Left lung (tissue), 10 donors: ENCODE results near the gene BAK1. TPM values are rescaled to one million over a fixed set of nuclear protein-coding genes. Genes with fewer than 3 reads are reported as not detected.

Experiments
- ATAC-seq: fragments of 200-7000 bp; cut with Tn5 transposase; one replicate; pipeline ENCODE4 v1.9.1; 2020; ENCODE audit warnings: moderate library complexity
- DNase-seq, 4 donors: peaks; one replicate each; pipeline ENCODE4 v3.0.0-alpha.2; 2013 to 2020
- H3K27ac ChIP-seq, 2 donors: fragments of 200-600 bp; sonication (generic) in 1 of 2; one replicate each; pipeline versions ENCODE4 v1.5.0 to v1.8.0; 2020 to 2021
- H3K27me3 ChIP-seq, 2 donors: fragments of 200-600 bp; sonication (generic) in 1 of 2; one replicate each; pipeline versions ENCODE4 v1.5.0 to v1.8.0; 2020 to 2021
- H3K36me3 ChIP-seq, 2 donors: fragments of 200-600 bp; sonication (generic) in 1 of 2; one replicate each; pipeline versions ENCODE4 v1.5.0 to v1.8.0; 2020 to 2021
- H3K4me1 ChIP-seq, 2 donors: fragments of 200-600 bp; one replicate each; pipeline ENCODE4 v1.8.0; 2021
- H3K4me3 ChIP-seq, 2 donors: fragments of 200-600 bp; sonication (generic) in 1 of 2; one replicate each; pipeline versions ENCODE4 v1.5.0 to v1.8.0; 2020 to 2021; ENCODE audit warnings: mild to moderate bottlenecking in 1 of 2
- H3K9me3 ChIP-seq, 2 donors: fragments of 200-600 bp; sonication (generic) in 1 of 2; one replicate each; pipeline versions ENCODE4 v1.5.0 to v1.8.0; 2020 to 2021
- intact Hi-C, 2 donors: fragments of 100-400 bp; cut with DNase I; formaldehyde crosslinking; loops; one replicate each; pipeline versions ENCODE4 v1.11.2 to v1.14.2; 2022
- polyA plus RNA-seq, 6 donors: library from polyadenylated mRNA; unstranded; fragments of 120-200 nt; gene quantifications; one replicate each; pipeline ENCODE4 v1.2.1, GENCODE V29; 2013; ENCODE audit not compliant: insufficient read length in 6 of 6
- total RNA-seq, 2 donors: library from RNA; stranded (reverse); fragmentation: NEBNext Ultra II Directional; extraction: Animal tissue kit (Norgen Biotek cat#: 25700); gene quantifications; one replicate each; pipeline ENCODE4 v1.2.1, GENCODE V29; 2021
- TF ChIP-seq, protein P1 (sequence below), 2 donors: fragments of 200-600 bp; sonication (generic) in 1 of 2; IDR thresholded peaks; one replicate each; pipeline versions ENCODE4 v1.5.0 to v1.8.0; 2021; ENCODE audit warnings: antibody characterized with exemption in 2 of 2
- donor health status: DM: no; HTN: yes; CAD: no.
- donor health status: DM: no; HTN: no; CAD: no.

The BAK1 gene
- total and polyA plus RNA-seq, 8 donors: 13.1 to 27.0 (median 18.9) TPM

DNA sequence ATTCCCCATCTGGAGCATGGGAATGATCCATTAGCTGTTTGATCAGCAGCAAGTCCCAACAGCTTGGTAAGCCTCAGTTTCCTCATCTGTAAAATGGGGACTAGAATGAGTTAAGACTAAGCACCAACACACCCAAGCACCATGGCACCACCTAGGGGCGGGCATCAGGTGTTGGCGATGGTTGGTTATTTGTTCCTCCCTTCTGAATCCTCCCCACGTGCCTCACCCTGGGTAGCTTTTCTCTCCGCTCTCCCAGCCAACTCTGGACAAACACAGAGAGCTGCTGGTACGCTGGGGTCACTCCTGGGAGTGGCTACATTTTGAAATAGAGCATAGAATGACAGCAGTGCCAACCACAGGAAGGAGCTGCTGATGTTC, 27.7 kb upstream of the BAK1 start:
- H3K36me3 ChIP-seq: no peaks in the 10 kb centered on the region
- H3K27me3 ChIP-seq: no peaks in the 10 kb centered on the region
- TF ChIP-seq, protein P1, sequence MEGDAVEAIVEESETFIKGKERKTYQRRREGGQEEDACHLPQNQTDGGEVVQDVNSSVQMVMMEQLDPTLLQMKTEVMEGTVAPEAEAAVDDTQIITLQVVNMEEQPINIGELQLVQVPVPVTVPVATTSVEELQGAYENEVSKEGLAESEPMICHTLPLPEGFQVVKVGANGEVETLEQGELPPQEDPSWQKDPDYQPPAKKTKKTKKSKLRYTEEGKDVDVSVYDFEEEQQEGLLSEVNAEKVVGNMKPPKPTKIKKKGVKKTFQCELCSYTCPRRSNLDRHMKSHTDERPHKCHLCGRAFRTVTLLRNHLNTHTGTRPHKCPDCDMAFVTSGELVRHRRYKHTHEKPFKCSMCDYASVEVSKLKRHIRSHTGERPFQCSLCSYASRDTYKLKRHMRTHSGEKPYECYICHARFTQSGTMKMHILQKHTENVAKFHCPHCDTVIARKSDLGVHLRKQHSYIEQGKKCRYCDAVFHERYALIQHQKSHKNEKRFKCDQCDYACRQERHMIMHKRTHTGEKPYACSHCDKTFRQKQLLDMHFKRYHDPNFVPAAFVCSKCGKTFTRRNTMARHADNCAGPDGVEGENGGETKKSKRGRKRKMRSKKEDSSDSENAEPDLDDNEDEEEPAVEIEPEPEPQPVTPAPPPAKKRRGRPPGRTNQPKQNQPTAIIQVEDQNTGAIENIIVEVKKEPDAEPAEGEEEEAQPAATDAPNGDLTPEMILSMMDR (IDR thresholded peaks at IDR 0.05): no peak
- DNase-seq (no peak), ATAC-seq (peak; percentile 60)
- no peaks in the 10 kb centered on the region for H3K9me3 ChIP-seq
- intact Hi-C loops: no loop called here
- H3K4me3 ChIP-seq: no peak overlapping the region
- H3K4me1 ChIP-seq: peaks cover 0 to 8% of the 10 kb centered on the region in 2 donors
- H3K27ac ChIP-seq: no peak overlapping the region

DNA sequence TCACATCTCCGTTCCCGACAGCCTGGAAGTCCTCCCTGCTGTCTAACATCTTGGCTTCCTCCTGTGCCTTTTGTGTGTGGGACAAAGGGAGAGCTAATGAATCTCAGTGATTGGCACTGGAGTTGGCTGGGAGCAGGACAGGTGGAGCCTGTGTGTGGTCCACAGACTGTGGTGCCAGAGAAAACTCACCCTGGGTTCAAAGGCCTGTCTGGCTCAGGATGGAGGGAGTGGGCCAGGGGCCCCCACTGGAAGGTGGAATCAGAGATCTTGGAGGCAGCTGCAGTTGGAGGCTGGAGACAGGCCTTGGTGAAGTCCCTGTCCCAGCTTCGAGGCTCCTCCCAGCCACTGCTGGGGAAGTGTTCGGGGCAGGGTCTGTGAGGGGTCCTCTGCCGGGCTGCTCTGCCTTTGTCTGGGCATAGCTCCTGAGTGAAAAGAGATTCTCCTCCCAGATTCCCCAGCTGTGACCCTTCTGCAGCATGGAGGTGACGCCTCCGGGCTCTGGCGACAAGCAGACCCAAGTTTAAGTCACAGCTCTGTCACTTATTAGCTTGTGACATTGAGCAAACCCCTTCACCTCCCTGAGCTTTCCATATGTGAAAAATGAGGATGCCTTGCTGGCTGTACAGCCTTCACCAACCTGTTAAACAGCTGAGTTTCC, 27.2 kb upstream of the BAK1 start:
- DNase-seq: no peak
- H3K27me3 ChIP-seq: no peaks in the 10 kb centered on the region
- ATAC-seq: no peak
- H3K36me3 ChIP-seq: no peaks in the 10 kb centered on the region
- peaks cover 0 to 8% of the 10 kb centered on the region in 2 donors for H3K4me1 ChIP-seq
- intact Hi-C loops: no loop called here
- no peaks in the 10 kb centered on the region for H3K9me3 ChIP-seq
- TF ChIP-seq, protein P1 (IDR thresholded peaks at IDR 0.05): no peak
- no peak overlapping the region for H3K4me3 ChIP-seq
- H3K27ac ChIP-seq: no peak overlapping the region

DNA sequence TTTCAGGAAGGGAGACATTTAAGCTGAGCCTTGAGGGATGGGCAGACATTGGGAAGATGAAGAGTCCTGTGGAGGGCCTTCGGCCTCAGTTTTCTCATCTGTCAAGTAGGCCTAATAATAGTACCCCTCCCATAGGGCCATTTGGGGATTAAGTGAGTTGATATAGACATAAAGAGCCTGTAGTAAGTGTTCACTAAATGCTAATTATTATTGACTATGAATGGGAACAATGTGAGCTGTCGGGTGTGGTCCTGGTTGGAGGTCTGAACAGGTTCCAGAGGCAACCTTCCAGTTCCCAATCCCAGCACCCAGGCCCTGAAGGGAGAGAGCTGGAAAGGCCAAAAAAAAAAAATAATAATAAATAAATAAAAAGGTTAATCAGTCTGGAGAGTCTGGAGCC, 26.6 kb upstream of the BAK1 start:
- DNase-seq (no peak), ATAC-seq (no peak)
- TF ChIP-seq, protein P1 (IDR thresholded peaks at IDR 0.05): no peak
- Histone ChIP-seq H3K27me3 (no peaks in the 10 kb centered on the region), H3K4me3 (no peak overlapping the region), H3K36me3 (no peaks in the 10 kb centered on the region), H3K27ac (no peak overlapping the region), H3K4me1 (peaks cover 0 to 8% of the 10 kb centered on the region in 2 donors), H3K9me3 (no peaks in the 10 kb centered on the region)
- intact Hi-C loops: no loop called here

DNA sequence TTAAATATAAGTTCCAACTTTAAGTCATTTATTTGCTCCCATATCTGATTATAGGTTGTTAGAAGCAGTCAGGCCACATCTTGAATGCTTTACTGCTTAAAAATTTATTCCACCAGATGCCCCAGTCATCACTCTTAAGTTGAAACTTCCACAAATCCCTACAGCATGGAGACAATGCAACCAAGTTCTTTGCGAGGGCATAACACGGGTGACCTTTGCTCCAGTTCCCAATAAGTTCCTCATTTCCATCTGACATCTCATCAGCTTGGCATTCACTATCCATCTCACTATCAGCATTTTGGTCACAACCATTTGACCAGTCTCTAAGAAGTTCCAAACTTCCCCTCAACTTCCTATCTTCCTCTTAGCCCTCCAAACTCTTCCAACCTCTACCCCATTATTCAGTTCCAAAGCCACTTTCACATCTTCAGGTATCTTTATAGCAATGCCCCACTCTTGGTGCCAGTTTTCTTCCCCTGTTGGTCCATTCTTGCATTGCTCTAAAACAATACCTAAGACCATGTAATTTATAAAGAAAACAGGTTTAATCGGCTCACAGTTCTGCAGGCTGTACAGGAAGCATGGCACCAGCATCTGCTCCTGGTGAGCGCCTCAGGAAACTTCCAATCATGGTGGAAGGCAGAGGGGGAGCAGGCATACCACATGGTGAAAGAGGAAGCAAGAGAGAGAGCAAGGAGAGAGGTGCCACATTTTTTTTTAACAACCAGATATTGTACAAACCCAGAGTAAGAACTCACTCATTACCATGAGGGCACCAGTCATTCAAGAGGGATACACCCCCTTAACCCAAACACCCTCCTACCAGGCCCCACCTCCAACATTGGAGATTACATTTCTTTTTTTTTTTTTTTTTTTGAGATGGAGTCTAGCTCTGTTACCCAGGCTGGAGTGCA, 25.1 kb upstream of the BAK1 start:
- TF ChIP-seq, protein P1 (IDR thresholded peaks at IDR 0.05): no peak
- Histone ChIP-seq H3K9me3 (no peaks in the 10 kb centered on the region), H3K4me1 (peaks cover 0 to 6% of the 10 kb centered on the region in 2 donors), H3K4me3 (no peak overlapping the region), H3K27ac (no peak overlapping the region), H3K27me3 (no peaks in the 10 kb centered on the region), H3K36me3 (no peaks in the 10 kb centered on the region)
- ATAC-seq: no peak
- intact Hi-C loops: no loop called here
- DNase-seq: no peak

DNA sequence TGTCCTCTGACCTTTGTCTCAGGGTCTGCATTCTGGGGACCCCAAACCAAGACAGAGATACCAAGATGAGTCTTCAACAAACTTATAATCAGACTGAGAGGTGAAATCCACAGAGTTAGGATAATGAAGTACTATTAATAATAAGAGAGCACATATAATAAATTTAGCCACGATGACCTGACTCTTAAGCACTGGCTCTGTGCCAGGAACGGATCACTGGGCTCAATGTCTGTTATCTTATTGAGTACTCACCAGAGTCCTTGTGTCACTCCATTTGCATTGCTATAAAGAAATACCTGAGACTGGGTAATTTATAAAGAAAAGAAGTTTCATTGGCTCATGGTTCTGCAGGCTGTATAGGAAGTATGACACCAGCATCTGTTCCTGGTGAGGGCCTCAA, 22.1 kb upstream of the BAK1 start:
- no peak for DNase-seq
- no peaks in the 10 kb centered on the region for H3K4me1 ChIP-seq
- no peaks in the 10 kb centered on the region for H3K27me3 ChIP-seq
- no peak for ATAC-seq
- H3K27ac ChIP-seq: no peak overlapping the region
- TF ChIP-seq, protein P1 (IDR thresholded peaks at IDR 0.05): no peak
- no peaks in the 10 kb centered on the region for H3K36me3 ChIP-seq
- no peak overlapping the region for H3K4me3 ChIP-seq
- intact Hi-C loops: no loop called here
- no peaks in the 10 kb centered on the region for H3K9me3 ChIP-seq
